NOMO-1 (cell line): ENCODE measurements around the gene RBPJL.

Experiments used
- DNase-seq, 2 experiments: peaks; one replicate each; lab custom pipeline; 2025; ENCODE audit not compliant: unreplicated experiment in 2 of 2; lab: John Stamatoyannopoulos, UW

Gene RBPJL

GRCh38 chr20:45293041-45294002 lies 13.3 kb upstream of the RBPJL start:
- peak; percentile 80 to 85 for DNase-seq

- DNase-seq: no peak
Measured at GRCh38 chr20:45294003-45294368, 12.7 kb upstream of the RBPJL start.

- DNase-seq: no peak
Measured at GRCh38 chr20:45294659-45295058, 12.0 kb upstream of the RBPJL start.

- DNase-seq: no peak
Measured at GRCh38 chr20:45297786-45298497, 8.7 kb upstream of the RBPJL start.

- DNase-seq: no peak
Measured at GRCh38 chr20:45299786-45300185, 6.9 kb upstream of the RBPJL start.

GRCh38 chr20:45300961-45301360 lies 5.7 kb upstream of the RBPJL start:
- no peak for DNase-seq

GRCh38 chr20:45301824-45302271 lies 4.8 kb upstream of the RBPJL start:
- DNase-seq: no peak

- DNase-seq: no peak
Measured at GRCh38 chr20:45303586-45304463, 2.8 kb upstream of the RBPJL start.

GRCh38 chr20:45304464-45304999 lies 2.1 kb upstream of the RBPJL start:
- DNase-seq: no peak

- DNase-seq: no peak
Measured at GRCh38 chr20:45305262-45305661, 1.4 kb upstream of the RBPJL start.

GRCh38 chr20:45307076-45307640 lies 518 bp downstream of the RBPJL start:
- DNase-seq: no peak

- no peak for DNase-seq
Measured at GRCh38 chr20:45308117-45308778, 1.6 kb downstream of the RBPJL start, which contains the start of gene MATN4. TSS of gene MATN4 (minus strand) at chr20:45308299. CDS start at chr20:45305582, 2,717 bp downstream.

- no peak for DNase-seq
Measured at GRCh38 chr20:45309075-45309474, 2.4 kb downstream of the RBPJL start.

GRCh38 chr20:45311589-45312211 lies 5.1 kb downstream of the RBPJL start:
- DNase-seq: peak; percentile 41 to 69

- DNase-seq: no peak
Measured at GRCh38 chr20:45312241-45312640, 5.6 kb downstream of the RBPJL start.

- no peak for DNase-seq
Measured at GRCh38 chr20:45313065-45313695, 6.5 kb downstream of the RBPJL start.

GRCh38 chr20:45313943-45314342 lies 7.3 kb downstream of the RBPJL start:
- no peak for DNase-seq

- DNase-seq: no peak
Measured at GRCh38 chr20:45315672-45316071, 9.0 kb downstream of the RBPJL start.
